GM19099 (cell line): Measurements from ENCODE around the gene CCDC178.

ENCODE experiments used
- POLR2A ChIP-seq: IDR thresholded peaks from 3 replicates; pipeline ENCODE4 v1.6.1; 2011; ENCODE audit warnings: low read depth; ENCODE audit not compliant: insufficient read length; ENCODE audit errors: extremely low read depth

CCDC178 gene

GRCh38 chr18:33022370-33022769 lies 418.2 kb downstream of the CCDC178 start:
- no peak for TF ChIP-seq POLR2A

GRCh38 chr18:33020877-33021276 lies 419.6 kb downstream of the CCDC178 start:
- no peak for TF ChIP-seq POLR2A

GRCh38 chr18:33014060-33014796 lies 426.3 kb downstream of the CCDC178 start:
- no peak for TF ChIP-seq POLR2A

GRCh38 chr18:33010149-33010548 lies 430.4 kb downstream of the CCDC178 start:
- no peak for TF ChIP-seq POLR2A

- no peak for TF ChIP-seq POLR2A
Observed at GRCh38 chr18:32998921-32999320, 441.6 kb downstream of the CCDC178 start.

- TF ChIP-seq POLR2A, result no peak
Observed at GRCh38 chr18:32998285-32998684, 442.2 kb downstream of the CCDC178 start.

- TF ChIP-seq POLR2A, result no peak
Observed at GRCh38 chr18:32983721-32984120, 456.8 kb downstream of the CCDC178 start.

- no peak for TF ChIP-seq POLR2A
Observed at GRCh38 chr18:32980896-32981295, 459.6 kb downstream of the CCDC178 start.

GRCh38 chr18:32975501-32975900 lies 465.0 kb downstream of the CCDC178 start:
- TF ChIP-seq POLR2A, result no peak

GRCh38 chr18:32975163-32975436 lies 465.4 kb downstream of the CCDC178 start:
- no peak for TF ChIP-seq POLR2A

GRCh38 chr18:32974421-32975162 lies 465.9 kb downstream of the CCDC178 start:
- TF ChIP-seq POLR2A, result no peak

- no peak for TF ChIP-seq POLR2A
Observed at GRCh38 chr18:32968248-32968647, 472.3 kb downstream of the CCDC178 start.

- no peak for TF ChIP-seq POLR2A
Observed at GRCh38 chr18:32966141-32966540, 474.4 kb downstream of the CCDC178 start.

- no peak for TF ChIP-seq POLR2A
Observed at GRCh38 chr18:32961538-32961937, 479.0 kb downstream of the CCDC178 start.

- no peak for TF ChIP-seq POLR2A
Observed at GRCh38 chr18:32958746-32959145, 481.8 kb downstream of the CCDC178 start.

- no peak for TF ChIP-seq POLR2A
Observed at GRCh38 chr18:32956591-32957315, 483.8 kb downstream of the CCDC178 start.
